Motor neuron (in vitro differentiated cells): ENCODE results near the gene HK2. TPM values are rescaled to one million over a fixed set of nuclear protein-coding genes. Genes with fewer than 3 reads are reported as not detected.
"Not testable (repeated sequence)": the region's sequence is repeated elsewhere in the genome, so short reads cannot be mapped to it uniquely, and the experiment has no call there.

Source experiments
- ATAC-seq, 8 experiments: fragments of 200-7000 bp; cut with Tn5 transposase; replicated peaks in 6 of 8; 2 replicates each; pipeline ENCODE4 v1.8.0; 2021; ENCODE audit warnings: mild to moderate bottlenecking in 8 of 8, moderate library complexity in 8 of 8
- H3K27ac ChIP-seq, 2 donors: fragments of 250-450 bp; sonication (Bioruptor Pico); 2 replicates each; pipeline ENCODE4 v1.9.0; 2021; ENCODE audit warnings: antibody characterized with exemption in 2 of 2, mild to moderate bottlenecking in 2 of 2, moderate library complexity in 1 of 2
- H3K4me1 ChIP-seq, 2 donors: fragments of 250-450 bp; sonication (Bioruptor Pico); replicated peaks in 1 of 2; 2 replicates each; pipeline ENCODE4 v1.6.1; 2021; ENCODE audit warnings: antibody characterized with exemption in 2 of 2, mild to moderate bottlenecking in 2 of 2, moderate library complexity in 1 of 2
- H3K4me3 ChIP-seq, 5 donors: fragments of 250-450 bp; sonication (Bioruptor Pico); 2 replicates each; pipeline ENCODE4 v1.9.0; 2021; ENCODE audit warnings: antibody characterized with exemption in 5 of 5, mild to moderate bottlenecking in 5 of 5, moderate library complexity in 4 of 5
- WGBS, 10 experiments: fragments of 450-650 bp; shearing (Covaris generic); methylation state at CpG; one replicate each; pipeline ENCODE4 v1.0.0; 2022; 5-methylcytosine and 5-hydroxymethylcytosine counted together
- in situ Hi-C, 9 experiments: fragments of 400-800 bp; cut with MboI; loops; one replicate each; pipeline ENCODE4 v1.15.0; 2021; ENCODE audit warnings: low sequenced_read_pairs in 9 of 9, low pct_unique_long_range_greater_than_20kb in 2 of 9; ENCODE audit not compliant: unreplicated experiment in 9 of 9
- total RNA-seq, 8 experiments: library from RNA; unstranded; fragments of 300-600 nt; gene quantifications; 2 replicates each; pipeline versions ENCODE4 v1.2.3 to v1.2.4, GENCODE V29; 2022

HK2 gene
- total RNA-seq, 8 experiments from 2014 or later = 8.0 to 47.6 (median 21.0) TPM

DNA sequence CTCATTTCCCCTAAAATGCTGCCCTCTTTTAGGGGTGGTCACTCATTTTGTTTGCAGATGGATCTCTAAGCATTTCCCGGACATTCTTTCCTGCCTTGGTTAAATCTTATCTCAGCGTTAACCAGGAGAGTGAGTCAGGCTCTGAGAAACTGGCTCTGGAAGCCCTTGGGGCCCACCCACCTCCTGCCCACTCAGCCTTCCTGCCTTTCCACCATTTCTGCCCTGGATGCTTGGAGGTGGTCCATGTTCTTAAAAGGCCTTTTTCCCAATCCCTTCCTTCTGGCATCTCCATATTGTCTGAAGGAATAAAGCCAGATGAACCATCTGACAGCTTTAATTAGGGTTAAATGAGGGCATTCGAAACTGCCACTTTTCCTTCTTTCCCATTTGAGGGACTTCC lies 9.5 kb downstream of the HK2 start:
- H3K27ac ChIP-seq = no peak overlapping the region
- peak in 2 of 8 experiments; percentile 3 to 4 for ATAC-seq
- in situ Hi-C loops = no loop called here
- H3K4me1 ChIP-seq = no peaks in the 10 kb centered on the region
- 11 to 100% (median 86%) methylated on average over 1 to 3 of the region's 3 CpGs; no CpG with 5 or more reads in 5 of the 10 experiments for WGBS, 10 experiments
- H3K4me3 ChIP-seq = no peak overlapping the region

DNA sequence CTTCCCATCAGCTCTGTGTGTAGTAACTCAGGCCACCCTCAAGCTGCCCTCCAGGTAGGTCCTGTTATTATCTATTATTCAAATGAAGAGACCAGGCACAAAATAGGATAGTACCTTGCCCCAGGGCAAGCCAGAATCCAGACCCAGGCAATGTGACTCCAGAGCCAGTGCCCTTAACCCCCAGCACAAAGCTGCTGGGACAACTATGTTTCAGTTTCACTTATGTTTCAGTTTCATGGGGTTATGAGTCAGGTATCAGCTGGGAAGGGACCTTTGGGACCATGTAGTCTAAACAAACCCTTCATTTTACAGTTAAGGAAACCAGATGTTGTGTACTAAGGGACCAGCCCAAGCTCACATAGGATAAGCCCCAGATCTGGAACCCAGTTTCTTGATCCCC lies 10.0 kb downstream of the HK2 start:
- Histone ChIP-seq H3K4me1 (peaks cover 3 to 5% of the 10 kb centered on the region in 2 donors), H3K27ac (no peak overlapping the region), H3K4me3 (no peak overlapping the region)
- ATAC-seq = peak in 2 of 8 experiments; percentile 39 to 51
- in situ Hi-C loops = no loop called here

DNA sequence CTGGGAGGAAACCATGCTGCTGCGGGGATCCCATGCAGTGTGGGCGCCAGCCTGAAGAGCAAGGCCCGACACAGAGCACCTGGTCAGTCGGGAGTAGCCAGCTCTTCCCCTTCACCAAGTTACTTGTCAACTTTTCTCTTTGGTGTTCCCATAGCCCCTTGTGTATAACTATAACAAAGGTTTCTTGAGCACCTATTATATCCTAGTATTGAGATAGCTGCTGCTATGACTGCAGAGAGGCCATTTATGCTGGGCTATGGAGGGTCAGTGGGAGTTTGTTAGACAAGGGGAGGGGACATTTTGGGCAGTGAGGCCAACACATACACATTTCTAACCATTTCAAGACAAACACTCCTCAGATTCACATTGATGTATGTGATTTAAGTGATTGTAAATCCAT lies 10.8 kb downstream of the HK2 start:
- no peak for ATAC-seq
- Histone ChIP-seq H3K4me3 (no peak overlapping the region), H3K27ac (no peak overlapping the region), H3K4me1 (peaks cover 12% of the 10 kb centered on the region in 2 donors)
- in situ Hi-C loops = no loop called here
- 88 to 100% (median 93%) methylated on average over 1 to 3 of the region's 4 CpGs; no CpG with 5 or more reads in 7 of the 10 experiments for WGBS, 10 experiments

DNA sequence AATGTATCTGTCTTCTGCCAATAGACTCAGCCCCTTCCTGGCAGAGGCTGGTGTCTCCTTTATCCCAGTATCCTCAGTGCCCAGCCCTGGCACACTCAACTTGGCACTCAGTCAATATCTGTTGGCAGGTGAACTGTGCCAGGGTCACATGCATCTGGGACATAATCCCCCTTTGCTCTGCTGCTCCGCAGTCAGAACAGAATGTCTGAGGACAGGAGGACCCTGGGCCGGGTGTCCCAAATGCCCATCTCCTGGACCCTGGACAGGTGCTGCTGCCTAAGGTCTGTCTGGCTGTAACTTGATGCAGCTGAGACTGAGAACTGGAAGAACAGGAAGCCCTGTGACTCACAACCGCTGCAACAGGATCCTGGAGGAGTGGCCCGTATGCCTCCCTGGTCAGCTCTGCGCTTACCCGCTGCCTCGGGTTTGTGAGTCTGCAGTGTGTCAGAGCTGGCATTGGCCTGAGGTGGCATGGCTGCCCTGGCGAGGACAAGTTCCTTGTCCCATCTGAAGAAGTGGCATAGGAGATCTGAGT lies 11.4 kb downstream of the HK2 start:
- WGBS, 10 experiments = 0 to 100% (median 86%) methylated on average over 1 to 6 of the region's 8 CpGs; no CpG with 5 or more reads in 4 of the 10 experiments
- Histone ChIP-seq H3K4me1 (peaks cover 12 to 13% of the 10 kb centered on the region in 2 donors), H3K4me3 (no peak overlapping the region), H3K27ac (no peak overlapping the region)
- in situ Hi-C loops = no loop called here
- ATAC-seq = peak in 4 of 8 experiments; percentile 32 to 83 (median 76)

DNA sequence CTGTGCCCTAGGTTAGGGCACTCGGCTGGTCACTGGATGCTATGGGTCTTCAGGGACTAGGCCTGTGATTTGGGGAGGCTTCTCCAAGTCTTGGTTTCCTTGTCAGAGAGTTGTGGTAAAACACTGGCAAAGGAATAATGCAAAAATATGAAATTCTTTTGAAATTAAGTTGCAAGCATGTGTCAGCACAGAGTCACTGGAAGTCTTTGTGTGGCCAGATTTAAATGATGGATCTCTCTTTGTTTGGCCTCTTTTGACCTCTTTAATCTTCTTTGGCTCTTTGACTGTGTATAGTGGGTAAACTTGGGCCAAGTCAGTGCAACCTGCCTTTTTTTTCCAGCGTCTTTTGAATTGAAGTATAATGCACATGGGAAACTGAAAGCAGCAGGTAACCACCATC lies 12.1 kb downstream of the HK2 start:
- H3K27ac ChIP-seq = no peak overlapping the region
- no peak for ATAC-seq
- 40 to 100% (median 83%) methylated on average over 1 to 2 of the region's 2 CpGs; no CpG with 5 or more reads in 4 of the 10 experiments for WGBS, 10 experiments
- H3K4me1 ChIP-seq = peaks cover 12 to 13% of the 10 kb centered on the region in 2 donors
- in situ Hi-C loops = no loop called here
- no peak overlapping the region for H3K4me3 ChIP-seq

DNA sequence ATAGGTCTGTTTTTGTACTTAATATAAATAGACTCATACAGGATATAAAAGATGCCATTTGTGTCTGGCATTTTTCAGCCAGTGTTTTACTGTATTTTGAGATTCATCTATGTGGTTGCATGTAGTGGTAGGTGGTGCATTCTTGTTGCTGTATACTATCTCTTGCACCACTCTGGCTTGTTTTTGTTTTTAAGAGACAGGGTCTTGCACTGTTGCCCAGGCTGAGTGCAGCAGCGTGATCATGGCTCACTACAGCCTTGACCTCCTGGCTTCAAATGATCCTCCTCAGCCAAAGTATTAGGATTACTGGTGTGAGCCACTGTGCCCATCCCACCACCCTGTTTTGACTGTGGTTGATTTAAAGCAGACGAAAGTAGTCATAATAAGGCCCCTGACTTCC lies 12.6 kb downstream of the HK2 start:
- H3K4me3 ChIP-seq = no peak overlapping the region
- peaks cover 12 to 13% of the 10 kb centered on the region in 2 donors for H3K4me1 ChIP-seq
- in situ Hi-C loops = no loop called here
- 80 to 100% (median 94%) methylated on average over 1 to 2 of the region's 2 CpGs; no CpG with 5 or more reads in 3 of the 10 experiments for WGBS, 10 experiments
- ATAC-seq = no peak
- H3K27ac ChIP-seq = no peak overlapping the region

DNA sequence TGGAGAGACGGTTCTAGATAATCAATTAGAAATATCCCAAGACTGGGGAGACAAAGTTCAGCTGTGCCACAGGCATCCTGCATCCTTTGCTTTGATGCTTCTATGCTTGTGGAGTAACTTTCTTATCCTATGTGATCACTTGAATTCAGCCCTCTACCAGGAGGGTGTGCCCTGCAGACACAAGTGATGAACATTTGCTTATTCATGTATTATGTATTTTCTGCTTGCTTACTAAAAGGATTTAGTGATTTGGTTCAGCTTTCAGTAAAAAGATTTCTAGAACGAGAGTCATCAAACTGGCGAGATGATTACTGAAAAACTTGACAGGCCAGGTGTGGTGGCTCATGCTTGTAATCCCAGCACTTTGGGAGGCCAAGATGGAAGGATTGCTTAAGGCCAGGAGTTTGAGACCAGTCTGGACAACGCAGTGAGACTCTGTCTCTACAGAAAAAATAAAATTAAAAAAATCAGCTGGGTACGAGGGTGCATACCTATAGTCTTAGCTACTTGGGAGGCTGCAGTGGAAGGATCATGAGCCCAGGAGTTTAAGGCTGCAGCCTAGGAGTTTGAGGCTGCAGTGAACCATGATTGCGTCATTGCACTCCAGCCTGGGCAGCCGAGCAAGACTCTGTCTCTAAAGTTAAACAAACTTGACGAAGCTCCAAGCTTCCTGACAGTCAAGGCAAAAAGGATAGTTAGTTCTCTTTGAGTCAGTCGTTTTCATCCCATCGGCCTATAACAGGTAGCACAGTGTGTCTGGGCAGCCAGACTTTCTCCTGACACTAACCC lies 13.3 kb downstream of the HK2 start:
- in situ Hi-C loops = no loop called here
- H3K4me1 ChIP-seq = peaks cover 12 to 13% of the 10 kb centered on the region in 2 donors
- WGBS, 10 experiments = 42 to 98% (median 83%) methylated on average over 1 to 9 of the region's 10 CpGs; no CpG with 5 or more reads in 1 of the 10 experiments

DNA sequence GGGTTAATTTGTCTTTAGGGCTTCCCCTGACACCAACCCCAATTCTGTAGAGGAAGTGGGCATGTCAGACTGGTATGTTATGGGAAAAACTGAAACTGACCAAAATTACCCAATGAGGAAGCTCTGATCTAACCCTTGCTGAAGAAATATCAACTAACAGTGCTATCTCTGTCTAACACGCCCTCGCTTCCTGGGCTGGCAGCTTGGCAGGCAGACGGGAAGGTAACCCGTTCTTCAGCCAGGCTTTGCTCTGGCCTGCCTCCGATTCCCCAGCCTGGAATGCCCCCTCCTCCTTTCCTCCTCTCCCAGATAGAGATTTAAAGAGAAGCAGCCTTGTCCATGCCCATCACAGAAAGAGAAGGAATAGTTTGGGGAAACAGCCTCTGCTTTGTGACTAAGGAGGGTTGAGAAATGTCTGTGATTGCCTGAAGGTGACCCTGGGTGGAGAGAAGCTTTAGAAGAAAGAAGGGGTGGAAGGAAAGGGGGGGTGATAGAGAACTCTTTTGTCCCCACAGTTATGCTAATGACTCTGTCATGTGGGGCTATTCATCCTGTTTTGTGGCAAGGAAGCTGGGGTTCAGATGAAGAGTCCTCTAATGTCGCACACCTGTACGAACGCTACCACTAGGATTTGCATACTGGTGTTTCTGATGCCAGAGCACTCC lies 15.4 kb downstream of the HK2 start:
- Histone ChIP-seq H3K4me1 (peaks cover 12 to 13% of the 10 kb centered on the region in 2 donors), H3K4me3 (no peak overlapping the region), H3K27ac (peak overlapping the region in 1 of 2 donors; percentile 16)
- peak in 3 of 8 experiments; percentile 14 to 33 (median 33) for ATAC-seq
- 40 to 90% (median 73%) methylated on average over 2 to 5 of the region's 8 CpGs; no CpG with 5 or more reads in 2 of the 10 experiments for WGBS, 10 experiments
- in situ Hi-C loops = no loop called here

More for the DNA sequence above, 13.3 kb downstream of the HK2 start:
- no peak overlapping the region for H3K4me3 ChIP-seq
- ATAC-seq = peak in 3 of 8 experiments; percentile 35 to 68 (median 42)
- no peak overlapping the region for H3K27ac ChIP-seq

DNA sequence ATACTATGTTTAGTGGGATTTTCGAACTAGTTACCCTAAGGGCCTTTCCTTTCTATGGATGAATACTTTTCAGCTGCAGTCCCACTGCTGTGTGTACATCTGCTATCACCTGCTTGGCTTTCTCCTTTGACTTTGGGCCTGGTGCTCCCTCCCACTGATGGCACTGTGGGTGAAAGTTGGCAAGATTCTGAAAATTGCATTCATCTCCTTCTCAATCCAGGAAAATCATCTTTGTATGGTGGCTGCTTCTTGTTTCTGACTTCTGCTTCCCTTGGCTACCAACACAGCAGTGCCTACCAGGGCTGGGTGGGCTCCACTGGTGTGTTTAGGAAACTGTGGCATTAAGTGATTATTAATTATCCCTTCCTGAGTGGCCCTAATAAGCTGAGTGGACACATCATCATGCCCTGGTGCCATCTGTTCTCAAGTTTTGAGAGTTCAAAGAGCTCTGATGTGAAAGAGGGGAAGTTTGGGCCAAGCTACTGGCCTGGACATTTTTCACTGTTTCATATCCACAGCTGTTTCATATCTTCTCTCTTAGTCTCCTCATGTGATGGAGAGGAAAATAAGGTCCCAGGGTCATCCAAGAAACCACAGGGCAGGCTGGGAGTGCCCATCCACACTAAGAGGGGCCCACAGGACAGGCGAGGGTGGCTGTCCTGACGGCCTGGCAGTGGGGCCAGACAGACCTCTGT lies 16.7 kb downstream of the HK2 start:
- Histone ChIP-seq H3K27ac (no peak overlapping the region), H3K4me3 (no peak overlapping the region), H3K4me1 (peaks cover 12 to 13% of the 10 kb centered on the region in 2 donors)
- WGBS, 10 experiments = 0 to 100% (median 80%) methylated on average over 1 to 3 of the region's 3 CpGs; no CpG with 5 or more reads in 3 of the 10 experiments
- no peak for ATAC-seq
- in situ Hi-C loops = loop anchor here in 3 of 9 experiments (25.0 kb wide), 1 partner anchor 138 kb away; no protein-coding TSS in a partner anchor

DNA sequence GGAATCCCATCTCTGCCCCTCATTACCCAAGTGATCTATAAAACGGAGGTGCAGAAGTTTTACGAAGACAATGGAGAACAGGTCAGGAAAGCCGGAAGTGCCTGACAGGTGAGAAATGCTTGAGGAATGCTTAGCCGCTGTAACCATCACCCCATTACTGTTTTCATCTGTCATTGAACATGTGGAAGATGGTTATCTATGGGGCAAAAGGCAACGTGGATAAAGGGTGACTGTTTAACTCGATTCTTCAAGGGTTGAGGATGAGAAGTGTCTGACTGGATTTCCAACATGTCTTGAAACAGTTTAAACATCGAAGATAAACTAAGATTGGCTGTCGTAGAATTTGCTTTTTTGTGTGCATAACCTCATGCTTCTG lies 17.3 kb downstream of the HK2 start:
- Histone ChIP-seq H3K4me1 (peaks cover 12 to 13% of the 10 kb centered on the region in 2 donors), H3K27ac (no peak overlapping the region), H3K4me3 (no peak overlapping the region)
- ATAC-seq = no peak
- 32 to 100% (median 84%) methylated on average over 1 to 7 of the region's 8 CpGs for WGBS, 10 experiments
- in situ Hi-C loops = loop anchor here in 3 of 9 experiments (25.0 kb wide), 1 partner anchor 139 kb away; no protein-coding TSS in a partner anchor

DNA sequence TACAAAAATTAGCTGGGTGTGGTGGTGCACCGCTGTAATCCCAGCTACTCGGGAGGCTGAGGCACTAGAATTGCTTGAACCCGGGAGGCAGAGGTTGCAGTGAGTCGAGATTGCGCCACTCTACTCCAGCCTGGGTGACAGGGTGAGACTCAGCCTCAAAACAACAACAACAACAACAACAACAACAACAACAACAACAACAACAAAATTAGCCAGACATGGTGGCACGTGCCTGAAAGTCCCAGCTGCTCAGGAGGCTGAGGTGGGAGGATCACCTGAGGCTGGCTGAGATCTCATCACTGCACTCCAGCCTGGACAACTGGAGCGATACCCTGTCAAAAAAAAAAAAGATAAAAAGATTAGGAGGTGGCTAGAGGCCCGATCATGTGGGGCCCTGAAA lies 19.4 kb downstream of the HK2 start:
- in situ Hi-C loops = loop anchor here in 3 of 9 experiments (25.0 kb wide), 1 partner anchor 141 kb away; no protein-coding TSS in a partner anchor
- not testable (repeated sequence) for H3K27ac ChIP-seq, H3K4me3 ChIP-seq, ATAC-seq
- peaks cover 12 to 13% of the 10 kb centered on the region in 2 donors for H3K4me1 ChIP-seq
- WGBS, 10 experiments = 80 to 100% (median 99%) methylated on average over 1 to 7 of the region's 8 CpGs; no CpG with 5 or more reads in 2 of the 10 experiments

DNA sequence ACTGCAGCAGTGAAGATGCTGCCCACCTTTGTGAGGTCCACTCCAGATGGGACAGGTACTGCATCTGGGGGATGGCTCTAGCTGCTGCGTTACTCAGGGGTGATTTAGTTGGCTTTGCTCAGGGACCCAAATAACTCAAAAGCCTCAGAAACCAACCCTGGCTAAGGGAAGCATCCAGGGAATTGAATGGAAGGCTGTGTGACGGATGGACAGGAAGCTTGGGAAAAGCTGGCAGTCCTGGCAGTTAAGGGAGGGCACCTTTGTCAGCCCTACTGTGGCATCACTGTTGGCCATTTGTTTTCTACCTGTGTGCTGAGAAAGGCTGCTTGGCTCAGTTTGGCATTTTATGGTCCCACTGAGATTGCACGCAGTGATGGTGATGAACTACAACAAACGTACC lies 20.5 kb downstream of the HK2 start:
- 89 to 100% (median 100%) methylated on average over 1 to 3 of the region's 4 CpGs; no CpG with 5 or more reads in 3 of the 10 experiments for WGBS, 10 experiments
- no peak for ATAC-seq
- no peak overlapping the region for H3K27ac ChIP-seq
- peaks cover 3 to 5% of the 10 kb centered on the region in 2 donors for H3K4me1 ChIP-seq
- H3K4me3 ChIP-seq = no peak overlapping the region
- in situ Hi-C loops = loop anchor here in 3 of 9 experiments (25.0 kb wide), 1 partner anchor 142 kb away; no protein-coding TSS in a partner anchor
